A549 (cell line): Measurements from ENCODE around the gene VPS35L. TPM values are rescaled to one million over a fixed set of nuclear protein-coding genes. Genes with fewer than 3 reads are reported as not detected.
"Not testable (repeated sequence)": the region's sequence is repeated elsewhere in the genome, so short reads cannot be mapped to it uniquely, and the experiment has no call there.

Experiments used
- ATAC-seq, 2 experiments: fragments of 200-7000 bp in 1 of 2; fragments of >200 bp in 1 of 2; cut with Nextera tagmentation in 1 of 2; cut with Tn5 transposase in 1 of 2; 3 replicates each; pipeline versions ENCODE4 v1.8.0 to v1.9.1; 2018 to 2020; ENCODE audit warnings: mild to moderate bottlenecking in 1 of 2, moderate library complexity in 1 of 2
- CTCF ChIA-PET: fragments of 300-600 bp; sonication (Branson Sonifier 250); formaldehyde crosslinking; extraction: SDS; loops from one replicate; lab custom pipeline; 2021; ENCODE audit warnings: antibody characterized with exemption, inconsistent platforms; lab: Yijun Ruan, JAX
- POLR2A ChIA-PET: fragments of 350-600 bp; formaldehyde crosslinking; extraction: SDS; loops from one replicate; lab custom pipeline; 2021; ENCODE audit warnings: antibody characterized with exemption, inconsistent platforms; lab: Yijun Ruan, JAX
- DNase-seq, 2 experiments: peaks; one replicate each; pipeline versions ENCODE4 v3.0.0 to v3.0.0-alpha.2; 2011 to 2016; ENCODE audit warnings: low read depth in 1 of 2, low spot score in 1 of 2
- FAIRE-seq: peaks from 2 replicates; lab custom pipeline; 2011; peaks lifted over from hg19 to GRCh38; lab: Jason Lieb, UNC
- H3K27ac ChIP-seq, 2 experiments: fragments of >200 bp; sonication (Bioruptor Twin); formaldehyde crosslinking; 3 replicates each; pipeline ENCODE4 v1.5.1; 2016 to 2017
- H3K4me1 ChIP-seq: fragments of >200 bp; sonication (Bioruptor Twin); formaldehyde crosslinking; 3 replicates; pipeline ENCODE4 v1.6.1; 2016
- H3K4me2 ChIP-seq: fragments of >200 bp; sonication (Bioruptor Twin); formaldehyde crosslinking; 3 replicates; pipeline ENCODE4 v1.6.1; 2016
- H3K4me3 ChIP-seq: fragments of >200 bp; sonication (Bioruptor Twin); formaldehyde crosslinking; 3 replicates; pipeline ENCODE4 v1.5.1; 2016
- H3K9me3 ChIP-seq: fragments of >200 bp; sonication (Bioruptor Twin); formaldehyde crosslinking; 3 replicates; pipeline ENCODE4 v1.6.1; 2016
- CBX8 ChIP-seq: fragments of 200-600 bp; sonication (generic); IDR thresholded peaks from 2 replicates; pipeline ENCODE4 v1.6.1; 2016
- CEBPB ChIP-seq, 2 experiments: fragments of >200 bp in 1 of 2; sonication (Bioruptor Twin) in 1 of 2; formaldehyde crosslinking in 1 of 2; IDR thresholded peaks; 2 replicates each; pipeline ENCODE4 v1.6.1; 2012 to 2016
- EHMT2 ChIP-seq: fragments of 200-600 bp; sonication (generic); IDR thresholded peaks from 2 replicates; pipeline ENCODE4 v1.6.1; 2016; ENCODE audit warnings: antibody characterized with exemption, low read depth, mild to moderate bottlenecking, moderate library complexity
- EP300 ChIP-seq, 2 experiments: fragments of >200 bp; sonication (Bioruptor Twin); formaldehyde crosslinking; IDR thresholded peaks; 2 replicates in 1 of 2; 3 replicates in 1 of 2; pipeline ENCODE4 v1.6.1; 2016 to 2017
- ESRRA ChIP-seq: fragments of 150-350 bp; IDR thresholded peaks from 2 replicates; pipeline ENCODE4 v1.6.1; 2014; ENCODE audit warnings: mild to moderate bottlenecking, low read length, borderline replicate concordance
- FOSL2 ChIP-seq, 2 experiments: fragments of 450-650 bp in 1 of 2; fragments of >200 bp in 1 of 2; sonication (Bioruptor Twin) in 1 of 2; formaldehyde crosslinking; IDR thresholded peaks; 2 replicates each; pipeline versions ENCODE4 v1.5.0 to v1.6.1; 2016 to 2020; ENCODE audit warnings: mild to moderate bottlenecking in 1 of 2, moderate library complexity in 1 of 2
- FOXS1 ChIP-seq: fragments of 250-450 bp; sonication (Bioruptor Pico); IDR thresholded peaks from 2 replicates; pipeline ENCODE4 v1.5.0; 2020; ENCODE audit warnings: mild to moderate bottlenecking, moderate library complexity
- GATA3 ChIP-seq: IDR thresholded peaks from 2 replicates; pipeline ENCODE4 v1.6.1; 2012; ENCODE audit warnings: borderline replicate concordance
- HDAC2 ChIP-seq: fragments of 200-600 bp; sonication (generic); IDR thresholded peaks from 2 replicates; pipeline ENCODE4 v1.6.1; 2016
- HOXB13 ChIP-seq: fragments of 250-450 bp; sonication (Bioruptor Pico); IDR thresholded peaks from 2 replicates; pipeline ENCODE4 v1.5.0; 2020; ENCODE audit warnings: low read depth, mild to moderate bottlenecking, moderate library complexity
- HOXB5 ChIP-seq: fragments of 250-450 bp; sonication (Bioruptor Pico); IDR thresholded peaks from 2 replicates; pipeline ENCODE4 v1.5.0; 2020; ENCODE audit warnings: mild to moderate bottlenecking, moderate library complexity
- JUN ChIP-seq, 2 experiments: fragments of >200 bp; sonication (Bioruptor Twin); formaldehyde crosslinking; IDR thresholded peaks; 2 replicates in 1 of 2; 3 replicates in 1 of 2; pipeline ENCODE4 v1.6.1; 2016 to 2017
- KDM1A ChIP-seq: fragments of 200-600 bp; sonication (generic); IDR thresholded peaks from 2 replicates; pipeline ENCODE4 v1.6.1; 2016; ENCODE audit warnings: low read depth, mild to moderate bottlenecking
- KDM5A ChIP-seq: fragments of 200-600 bp; sonication (generic); IDR thresholded peaks from 2 replicates; pipeline ENCODE4 v1.6.1; 2016; ENCODE audit warnings: antibody characterized with exemption, mild to moderate bottlenecking
- PHF8 ChIP-seq: fragments of 200-600 bp; sonication (generic); IDR thresholded peaks from 2 replicates; pipeline ENCODE4 v1.6.1; 2016; ENCODE audit warnings: low read depth, mild to moderate bottlenecking, antibody characterized with exemption, moderate library complexity, borderline replicate concordance
- RCOR1 ChIP-seq: fragments of 150-350 bp; IDR thresholded peaks from 2 replicates; pipeline ENCODE4 v1.6.1; 2014; ENCODE audit warnings: antibody characterized with exemption, low read length, low read depth
- RFX5 ChIP-seq: fragments of 450-650 bp; IDR thresholded peaks from 2 replicates; pipeline ENCODE4 v1.7.1; 2014; ENCODE audit warnings: antibody characterized with exemption, mild to moderate bottlenecking, moderate library complexity
- SMC3 ChIP-seq: fragments of >200 bp; sonication (Bioruptor Twin); formaldehyde crosslinking; IDR thresholded peaks from 3 replicates; pipeline ENCODE4 v1.6.1; 2018; ENCODE audit warnings: inconsistent platforms
- TP53 ChIP-seq: fragments of 250-450 bp; sonication (Bioruptor Pico); IDR thresholded peaks from 2 replicates; pipeline ENCODE4 v1.5.0; 2021; ENCODE audit warnings: mild to moderate bottlenecking, moderate library complexity
- WGBS: methylation state at CpG from one replicate; pipeline ENCODE4 v1.1.6; 2017; ENCODE audit errors: missing lambda C conversion rate; 5-methylcytosine and 5-hydroxymethylcytosine counted together
- polyA plus RNA-seq, 4 experiments: library from polyadenylated mRNA; depleted of rRNA in 3 of 4; stranded (reverse); fragments of >200 nt; fragmentation: RNase III in 1 of 4; extraction: RNeasy Plus Mini Kit Qiagen cat#74134 plus additional on column Dnase treatment in 1 of 4; gene quantifications; 2 replicates in 3 of 4; 3 replicates in 1 of 4; pipeline ENCODE4 v1.2.3, GENCODE V29; 2011 to 2017
- TF ChIP-seq, protein P1 (sequence below): IDR thresholded peaks from 2 replicates; pipeline ENCODE4 v1.6.1; 2012; ENCODE audit warnings: low read depth, borderline replicate concordance
- TF ChIP-seq, protein P2 (sequence below): fragments of 200-600 bp; sonication (generic); IDR thresholded peaks from 2 replicates; pipeline ENCODE4 v1.6.1; 2016; ENCODE audit warnings: antibody characterized with exemption, mild to moderate bottlenecking, moderate library complexity

Gene VPS35L
- polyA plus RNA-seq, 2 of the 4 experiments (the other 2 are of a cell fraction): 38.4 to 47.7 TPM

DNA sequence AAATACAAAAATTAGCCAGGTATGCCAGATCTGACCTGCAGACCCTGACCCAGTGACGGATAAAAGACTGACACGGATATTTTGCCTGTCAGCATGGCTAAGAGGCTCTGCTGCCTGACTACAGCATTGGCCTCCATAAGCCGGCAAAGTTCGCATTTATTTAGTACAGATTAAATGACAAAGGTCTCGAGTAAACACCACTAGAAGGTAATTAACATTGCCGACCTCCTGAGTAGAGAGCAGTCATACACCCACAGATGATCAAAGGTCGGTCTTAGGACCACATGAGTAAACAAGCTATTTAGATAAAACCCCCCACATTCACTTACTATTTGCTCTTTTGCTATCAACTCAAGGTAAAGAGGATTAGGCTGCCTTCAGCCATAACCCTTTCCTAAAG, 106.8 kb downstream of the VPS35L start:
- FAIRE-seq: no peak
- ChIA-PET POLR2A (no interaction called here), CTCF (interaction anchor here (0.6 to 1.9 kb wide), 5 partner anchors 11 to 245 kb away, joined by 3 to 5 read pairs (median 4); partner anchors contain the start of gene VPS35L)
- Histone ChIP-seq H3K9me3 (no peaks in the 10 kb centered on the region), H3K4me3 (no peak overlapping the region), H3K27ac (no peak overlapping the region), H3K4me2 (no peak overlapping the region), H3K4me1 (no peaks in the 10 kb centered on the region)
- TF ChIP-seq, protein P1, sequence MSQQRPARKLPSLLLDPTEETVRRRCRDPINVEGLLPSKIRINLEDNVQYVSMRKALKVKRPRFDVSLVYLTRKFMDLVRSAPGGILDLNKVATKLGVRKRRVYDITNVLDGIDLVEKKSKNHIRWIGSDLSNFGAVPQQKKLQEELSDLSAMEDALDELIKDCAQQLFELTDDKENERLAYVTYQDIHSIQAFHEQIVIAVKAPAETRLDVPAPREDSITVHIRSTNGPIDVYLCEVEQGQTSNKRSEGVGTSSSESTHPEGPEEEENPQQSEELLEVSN: no peak
- TF ChIP-seq HDAC2 (no peak), GATA3 (no peak), RCOR1 (no peak), CEBPB (IDR thresholded peaks at IDR 0.05) (no peak), RFX5 (no peak), CBX8 (no peak), TP53 (CRISPR knock-in tag) (no peak), FOXS1 (CRISPR knock-in tag) (no peak), HOXB5 (CRISPR knock-in tag) (no peak), EP300 (IDR thresholded peaks at IDR 0.05) (no peak), SMC3 (no peak)
- TF ChIP-seq, protein P2, sequence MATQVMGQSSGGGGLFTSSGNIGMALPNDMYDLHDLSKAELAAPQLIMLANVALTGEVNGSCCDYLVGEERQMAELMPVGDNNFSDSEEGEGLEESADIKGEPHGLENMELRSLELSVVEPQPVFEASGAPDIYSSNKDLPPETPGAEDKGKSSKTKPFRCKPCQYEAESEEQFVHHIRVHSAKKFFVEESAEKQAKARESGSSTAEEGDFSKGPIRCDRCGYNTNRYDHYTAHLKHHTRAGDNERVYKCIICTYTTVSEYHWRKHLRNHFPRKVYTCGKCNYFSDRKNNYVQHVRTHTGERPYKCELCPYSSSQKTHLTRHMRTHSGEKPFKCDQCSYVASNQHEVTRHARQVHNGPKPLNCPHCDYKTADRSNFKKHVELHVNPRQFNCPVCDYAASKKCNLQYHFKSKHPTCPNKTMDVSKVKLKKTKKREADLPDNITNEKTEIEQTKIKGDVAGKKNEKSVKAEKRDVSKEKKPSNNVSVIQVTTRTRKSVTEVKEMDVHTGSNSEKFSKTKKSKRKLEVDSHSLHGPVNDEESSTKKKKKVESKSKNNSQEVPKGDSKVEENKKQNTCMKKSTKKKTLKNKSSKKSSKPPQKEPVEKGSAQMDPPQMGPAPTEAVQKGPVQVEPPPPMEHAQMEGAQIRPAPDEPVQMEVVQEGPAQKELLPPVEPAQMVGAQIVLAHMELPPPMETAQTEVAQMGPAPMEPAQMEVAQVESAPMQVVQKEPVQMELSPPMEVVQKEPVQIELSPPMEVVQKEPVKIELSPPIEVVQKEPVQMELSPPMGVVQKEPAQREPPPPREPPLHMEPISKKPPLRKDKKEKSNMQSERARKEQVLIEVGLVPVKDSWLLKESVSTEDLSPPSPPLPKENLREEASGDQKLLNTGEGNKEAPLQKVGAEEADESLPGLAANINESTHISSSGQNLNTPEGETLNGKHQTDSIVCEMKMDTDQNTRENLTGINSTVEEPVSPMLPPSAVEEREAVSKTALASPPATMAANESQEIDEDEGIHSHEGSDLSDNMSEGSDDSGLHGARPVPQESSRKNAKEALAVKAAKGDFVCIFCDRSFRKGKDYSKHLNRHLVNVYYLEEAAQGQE: no peak
- DNase-seq: no peak
- 70% methylated on average over 7 of the region's 7 CpGs for WGBS
- no peak for ATAC-seq

DNA sequence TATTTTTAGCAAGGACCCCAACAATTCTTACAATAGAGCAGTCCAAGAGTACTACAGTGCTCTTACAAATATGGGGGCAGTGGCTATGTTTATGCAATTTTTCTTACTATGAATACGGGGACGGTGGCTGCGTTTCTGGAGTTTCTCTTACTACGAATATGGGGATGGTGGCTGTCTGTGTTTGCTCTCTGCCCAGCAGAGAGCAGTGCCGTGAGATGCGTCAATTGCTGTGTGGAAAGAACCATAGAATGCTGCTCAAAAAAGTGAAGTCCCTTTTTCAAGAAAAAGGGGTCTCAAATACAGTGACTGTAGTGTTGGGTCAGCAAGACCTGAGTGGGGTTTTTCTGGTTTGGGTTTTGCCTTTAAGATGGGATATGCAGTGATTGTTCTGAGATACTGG, 108.7 kb downstream of the VPS35L start:
- ChIA-PET CTCF (interaction anchor here (0.6 to 1.9 kb wide), 3 partner anchors 37 to 243 kb away, joined by 3 to 5 read pairs (median 4); no protein-coding TSS in a partner anchor), POLR2A (no interaction called here)
- ATAC-seq (no peak), FAIRE-seq (no peak), DNase-seq (no peak)
- H3K27ac ChIP-seq: no peak overlapping the region
- H3K4me1 ChIP-seq: no peaks in the 10 kb centered on the region
- no peak overlapping the region for H3K4me2 ChIP-seq
- no peak for TF ChIP-seq HDAC2
- TF ChIP-seq ESRRA: no peak
- TF ChIP-seq JUN (IDR thresholded peaks at IDR 0.05): no peak
- no peak for TF ChIP-seq RFX5
- TF ChIP-seq RCOR1: no peak
- TF ChIP-seq FOSL2 (IDR thresholded peaks at IDR 0.05): no peak
- TF ChIP-seq FOSL2 (CRISPR knock-in tag; IDR thresholded peaks at IDR 0.05): no peak
- TF ChIP-seq PHF8: no peak
- TF ChIP-seq EHMT2: no peak
- no peak for TF ChIP-seq HOXB13 (CRISPR knock-in tag)
- no peak for TF ChIP-seq KDM5A
- H3K9me3 ChIP-seq: no peaks in the 10 kb centered on the region
- H3K4me3 ChIP-seq: no peak overlapping the region
- WGBS: 91% methylated on average over 6 of the region's 6 CpGs

DNA sequence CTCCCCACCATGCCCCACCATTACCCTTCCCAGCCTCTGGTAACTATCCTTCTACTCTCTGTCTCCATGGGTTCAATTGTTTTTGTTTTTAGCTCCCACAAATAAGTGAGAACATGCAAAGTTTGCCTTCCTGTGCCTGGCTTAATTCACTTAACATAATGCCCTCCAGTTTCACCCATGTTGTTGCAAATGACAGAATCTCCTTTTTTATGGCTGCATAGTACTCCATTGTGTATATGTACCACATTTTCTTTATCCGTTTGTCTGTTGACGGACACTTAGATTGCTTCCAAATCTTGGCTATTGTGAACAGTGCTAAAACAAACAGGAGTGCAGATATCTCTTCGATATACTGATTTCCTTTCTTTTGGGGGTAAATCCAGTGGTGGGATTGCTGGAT, 109.8 kb downstream of the VPS35L start:
- H3K9me3 ChIP-seq, H3K4me3 ChIP-seq, ATAC-seq, POLR2A ChIA-PET, H3K4me1 ChIP-seq, H3K27ac ChIP-seq, H3K4me2 ChIP-seq, DNase-seq, FAIRE-seq: not testable (repeated sequence)
- peak; percentile 47; the same call in 1 of the 2 replicates for TF ChIP-seq KDM1A
- 82% methylated on average over 3 of the region's 3 CpGs for WGBS
- CTCF ChIA-PET: interaction anchor here (1.0 to 1.9 kb wide), 6 partner anchors 10 to 221 kb away, joined by 3 to 5 read pairs (median 3); partner anchors contain the start of gene GPRC5B
